ENCODE data around the gene SERPINA6.

The SERPINA6 gene

DNA sequence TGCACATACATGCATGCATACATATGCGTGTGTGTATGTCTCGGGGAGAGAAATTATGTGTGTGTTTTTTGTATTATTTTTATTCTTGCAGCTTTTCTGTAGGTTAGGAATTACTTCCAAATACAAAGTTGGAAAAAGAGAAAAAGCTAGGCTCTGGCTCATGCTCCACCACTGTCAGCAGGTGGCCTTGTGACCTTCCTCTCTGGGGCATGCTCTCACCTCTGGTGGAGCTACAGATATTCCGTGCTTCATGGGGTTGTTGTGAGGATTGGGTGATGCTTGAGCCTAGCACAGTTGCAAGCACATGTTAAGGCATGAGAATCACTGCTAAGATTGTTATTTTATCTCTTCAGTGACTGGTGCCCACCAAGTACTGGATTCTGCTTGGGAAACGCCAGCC is 6.7 kb upstream of the SERPINA6 start:
- Histone ChIP-seq H3K9ac (ENCODE audit: low read depth in 1 of 2, low read length in 2 of 2) (no peak overlapping the region), H3K4me1 (ENCODE audit: control insufficient read depth in 2 of 2, insufficient read depth in 2 of 2, low read length in 2 of 2) (no peaks in the 10 kb centered on the region), H3K4me3 (ENCODE audit: low read length in 2 of 2) (no peak overlapping the region), H3K9me3 (ENCODE audit: control insufficient read depth in 2 of 2, low read length in 2 of 2) (no peaks in the 10 kb centered on the region), H3K27ac (ENCODE audit: low read depth in 2 of 2, low read length in 2 of 2) (no peak overlapping the region), H3K36me3 (ENCODE audit: control insufficient read depth in 2 of 2, insufficient read depth in 2 of 2, low read length in 2 of 2) (no peaks in the 10 kb centered on the region), H3K27me3 (ENCODE audit: control insufficient read depth in 2 of 2, insufficient read depth in 2 of 2, low read length in 2 of 2) (no peaks in the 10 kb centered on the region)

DNA sequence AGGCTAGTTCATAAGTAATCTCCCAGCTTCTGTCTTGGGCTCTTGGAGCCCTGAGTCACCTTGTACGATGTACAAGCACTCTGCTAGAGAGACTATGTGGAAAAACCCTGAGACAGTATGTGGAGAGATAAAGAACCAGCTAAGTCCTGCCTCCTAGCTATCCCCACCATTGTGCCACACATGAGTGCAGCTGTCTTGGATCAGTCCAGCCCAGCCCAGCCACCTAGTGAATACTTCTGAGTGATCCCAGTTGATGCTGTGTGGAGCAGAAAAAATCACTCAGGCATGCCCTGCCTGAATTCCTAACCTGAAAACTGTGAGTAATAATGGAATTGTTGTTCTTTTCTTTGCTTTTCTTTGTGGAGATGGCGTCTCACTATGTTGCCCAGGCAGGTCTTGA is 5.1 kb upstream of the SERPINA6 start:
- no peaks in the 10 kb centered on the region for H3K9me3 ChIP-seq (ENCODE audit: control insufficient read depth in 2 of 2, low read length in 2 of 2)
- no peak overlapping the region for H3K9ac ChIP-seq (ENCODE audit: low read depth in 1 of 2, low read length in 2 of 2)
- peaks cover 0 to 2% of the 10 kb centered on the region in 2 donors for H3K4me1 ChIP-seq (ENCODE audit: control insufficient read depth in 2 of 2, insufficient read depth in 2 of 2, low read length in 2 of 2)
- no peak overlapping the region for H3K4me3 ChIP-seq (ENCODE audit: low read length in 2 of 2)
- H3K36me3 ChIP-seq (ENCODE audit: control insufficient read depth in 2 of 2, insufficient read depth in 2 of 2, low read length in 2 of 2), result no peaks in the 10 kb centered on the region
- no peak overlapping the region for H3K27ac ChIP-seq (ENCODE audit: low read depth in 2 of 2, low read length in 2 of 2)
- no peaks in the 10 kb centered on the region for H3K27me3 ChIP-seq (ENCODE audit: control insufficient read depth in 2 of 2, insufficient read depth in 2 of 2, low read length in 2 of 2)

GRCh38 chr14:94321421-94322271 is 1.5 kb downstream of the SERPINA6 start:
- no peaks in the 10 kb centered on the region for H3K27me3 ChIP-seq (ENCODE audit: control insufficient read depth in 2 of 2, insufficient read depth in 2 of 2, low read length in 2 of 2)
- H3K4me1 ChIP-seq (ENCODE audit: control insufficient read depth in 2 of 2, insufficient read depth in 2 of 2, low read length in 2 of 2), result peaks cover 2 to 31% of the 10 kb centered on the region in 2 donors
- no peaks in the 10 kb centered on the region for H3K9me3 ChIP-seq (ENCODE audit: control insufficient read depth in 2 of 2, low read length in 2 of 2)
- no peak overlapping the region for H3K4me3 ChIP-seq (ENCODE audit: low read length in 2 of 2)
- peak overlapping the region; percentile 86 to 94 for H3K27ac ChIP-seq (ENCODE audit: low read depth in 2 of 2, low read length in 2 of 2)
- H3K9ac ChIP-seq (ENCODE audit: low read depth in 1 of 2, low read length in 2 of 2), result peak overlapping the region in 1 of 2 donors; percentile 64
- no peaks in the 10 kb centered on the region for H3K36me3 ChIP-seq (ENCODE audit: control insufficient read depth in 2 of 2, insufficient read depth in 2 of 2, low read length in 2 of 2)

DNA sequence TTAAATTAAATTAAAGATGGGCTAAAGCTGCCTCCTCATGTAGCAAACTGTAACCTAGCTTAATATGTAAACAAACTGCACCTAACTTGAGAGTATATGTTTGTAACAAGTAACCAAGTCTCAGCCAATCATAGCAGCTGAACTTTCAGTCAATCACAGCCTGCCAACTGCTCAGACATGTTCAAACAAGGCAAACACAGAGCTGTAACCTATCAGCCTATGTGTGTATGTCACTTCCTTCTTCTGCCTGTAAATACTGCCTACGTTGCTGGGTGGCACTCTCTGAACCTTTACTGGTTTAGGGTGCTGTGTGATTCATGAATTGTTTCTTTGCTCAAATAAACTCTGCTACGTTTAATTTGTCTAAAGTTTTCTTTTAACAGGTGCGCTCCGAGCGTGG is 2.9 kb downstream of the SERPINA6 start:
- H3K9me3 ChIP-seq (ENCODE audit: control insufficient read depth in 2 of 2, low read length in 2 of 2), result no peaks in the 10 kb centered on the region
- no peaks in the 10 kb centered on the region for H3K36me3 ChIP-seq (ENCODE audit: control insufficient read depth in 2 of 2, insufficient read depth in 2 of 2, low read length in 2 of 2)
- H3K4me1 ChIP-seq (ENCODE audit: control insufficient read depth in 2 of 2, insufficient read depth in 2 of 2, low read length in 2 of 2), result peaks cover 2 to 32% of the 10 kb centered on the region in 2 donors
- H3K27ac ChIP-seq (ENCODE audit: low read depth in 2 of 2, low read length in 2 of 2), result peak overlapping the region; percentile 86 to 94
- peak overlapping the region; percentile 26 to 49 for H3K4me3 ChIP-seq (ENCODE audit: low read length in 2 of 2)
- no peaks in the 10 kb centered on the region for H3K27me3 ChIP-seq (ENCODE audit: control insufficient read depth in 2 of 2, insufficient read depth in 2 of 2, low read length in 2 of 2)
- peak overlapping the region; percentile 63 to 64 for H3K9ac ChIP-seq (ENCODE audit: low read depth in 1 of 2, low read length in 2 of 2)

- no peaks in the 10 kb centered on the region for H3K9me3 ChIP-seq (ENCODE audit: control insufficient read depth in 2 of 2, low read length in 2 of 2)
Observed at GRCh38 chr14:94317259-94317658, 5.9 kb downstream of the SERPINA6 start.

GRCh38 chr14:94316692-94317091 is 6.4 kb downstream of the SERPINA6 start:
- Histone ChIP-seq H3K9me3 (ENCODE audit: control insufficient read depth in 2 of 2, low read length in 2 of 2) (no peaks in the 10 kb centered on the region), H3K9ac (ENCODE audit: low read depth in 1 of 2, low read length in 2 of 2) (no peak overlapping the region), H3K4me3 (ENCODE audit: low read length in 2 of 2) (no peak overlapping the region), H3K4me1 (ENCODE audit: control insufficient read depth in 2 of 2, insufficient read depth in 2 of 2, low read length in 2 of 2) (peaks cover 2 to 24% of the 10 kb centered on the region in 2 donors), H3K27me3 (ENCODE audit: control insufficient read depth in 2 of 2, insufficient read depth in 2 of 2, low read length in 2 of 2) (no peaks in the 10 kb centered on the region), H3K27ac (ENCODE audit: low read depth in 2 of 2, low read length in 2 of 2) (peak overlapping the region; percentile 71 to 84), H3K36me3 (ENCODE audit: control insufficient read depth in 2 of 2, insufficient read depth in 2 of 2, low read length in 2 of 2) (no peaks in the 10 kb centered on the region)

More at GRCh38 chr14:94317259-94317658, 5.9 kb downstream of the SERPINA6 start:
- Histone ChIP-seq H3K9ac (ENCODE audit: low read depth in 1 of 2, low read length in 2 of 2) (peak overlapping the region; percentile 47), H3K4me1 (ENCODE audit: control insufficient read depth in 2 of 2, insufficient read depth in 2 of 2, low read length in 2 of 2) (peaks cover 2 to 24% of the 10 kb centered on the region in 2 donors), H3K27ac (ENCODE audit: low read depth in 2 of 2, low read length in 2 of 2) (peak overlapping the region; percentile 71 to 84), H3K4me3 (ENCODE audit: low read length in 2 of 2) (no peak overlapping the region), H3K36me3 (ENCODE audit: control insufficient read depth in 2 of 2, insufficient read depth in 2 of 2, low read length in 2 of 2) (no peaks in the 10 kb centered on the region), H3K27me3 (ENCODE audit: control insufficient read depth in 2 of 2, insufficient read depth in 2 of 2, low read length in 2 of 2) (no peaks in the 10 kb centered on the region)

DNA sequence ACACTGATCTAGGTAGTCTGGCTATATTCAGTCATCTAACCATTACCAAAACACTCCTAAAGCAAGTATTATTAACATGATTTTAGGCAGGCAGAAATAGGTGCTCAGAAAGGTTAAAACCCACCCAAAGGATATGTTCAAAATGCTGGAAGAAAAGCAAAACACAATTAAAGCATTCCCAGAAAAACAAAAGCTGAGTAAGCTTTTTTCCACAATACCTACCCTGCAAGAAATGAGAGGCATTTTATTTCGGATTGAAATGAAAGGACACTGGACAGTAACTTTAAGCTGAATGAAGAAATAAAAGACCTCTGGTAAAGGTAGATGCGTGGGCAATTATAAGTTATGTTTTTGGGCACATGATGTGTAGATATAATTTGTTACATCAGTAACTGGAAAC is 8.2 kb downstream of the SERPINA6 start:
- H3K9me3 ChIP-seq (ENCODE audit: control insufficient read depth in 2 of 2, low read length in 2 of 2), result no peaks in the 10 kb centered on the region
- no peaks in the 10 kb centered on the region for H3K36me3 ChIP-seq (ENCODE audit: control insufficient read depth in 2 of 2, insufficient read depth in 2 of 2, low read length in 2 of 2)
- H3K4me3 ChIP-seq (ENCODE audit: low read length in 2 of 2), result no peak overlapping the region
- H3K9ac ChIP-seq (ENCODE audit: low read depth in 1 of 2, low read length in 2 of 2), result no peak overlapping the region
- H3K4me1 ChIP-seq (ENCODE audit: control insufficient read depth in 2 of 2, insufficient read depth in 2 of 2, low read length in 2 of 2), result peaks cover 0 to 10% of the 10 kb centered on the region in 2 donors
- H3K27me3 ChIP-seq (ENCODE audit: control insufficient read depth in 2 of 2, insufficient read depth in 2 of 2, low read length in 2 of 2), result no peaks in the 10 kb centered on the region
- no peak overlapping the region for H3K27ac ChIP-seq (ENCODE audit: low read depth in 2 of 2, low read length in 2 of 2)

DNA sequence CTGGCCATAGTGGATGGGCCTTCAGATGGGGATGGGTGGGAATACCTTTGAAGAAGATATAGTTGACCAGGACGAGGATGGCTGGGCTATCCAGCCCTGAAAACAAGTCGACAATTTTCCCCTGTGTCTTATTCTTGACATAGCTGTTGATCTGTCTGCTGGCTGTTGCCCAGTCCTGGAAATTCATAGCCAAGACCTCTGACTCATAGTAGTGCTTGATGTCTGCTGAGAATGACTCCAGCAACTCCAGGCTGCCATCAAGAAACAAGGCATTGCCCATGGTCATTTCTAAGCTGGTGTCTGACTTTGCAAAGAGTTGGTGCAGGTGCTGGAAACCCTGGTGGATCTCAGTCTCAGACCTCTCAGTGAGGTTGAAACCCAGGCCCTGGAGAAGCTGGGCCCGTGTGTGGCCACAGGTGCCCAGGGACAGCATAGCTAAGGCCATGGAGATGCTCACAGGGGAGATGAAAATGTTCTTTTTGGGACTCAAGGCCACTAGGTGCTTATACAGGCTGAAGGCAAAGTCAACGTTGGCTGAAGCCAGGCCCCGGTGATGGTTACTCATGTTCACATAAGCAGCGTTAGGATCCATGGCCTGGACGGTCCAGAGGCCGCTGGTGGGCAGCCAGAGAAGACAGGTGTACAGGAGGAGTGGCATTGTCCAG is 9.0 kb downstream of the SERPINA6 start:
- Histone ChIP-seq H3K27ac (ENCODE audit: low read depth in 2 of 2, low read length in 2 of 2) (no peak overlapping the region), H3K27me3 (ENCODE audit: control insufficient read depth in 2 of 2, insufficient read depth in 2 of 2, low read length in 2 of 2) (no peaks in the 10 kb centered on the region), H3K9me3 (ENCODE audit: control insufficient read depth in 2 of 2, low read length in 2 of 2) (no peaks in the 10 kb centered on the region), H3K4me3 (ENCODE audit: low read length in 2 of 2) (no peak overlapping the region), H3K9ac (ENCODE audit: low read depth in 1 of 2, low read length in 2 of 2) (no peak overlapping the region), H3K4me1 (ENCODE audit: control insufficient read depth in 2 of 2, insufficient read depth in 2 of 2, low read length in 2 of 2) (peaks cover 0 to 9% of the 10 kb centered on the region in 2 donors), H3K36me3 (ENCODE audit: control insufficient read depth in 2 of 2, insufficient read depth in 2 of 2, low read length in 2 of 2) (no peaks in the 10 kb centered on the region)

DNA sequence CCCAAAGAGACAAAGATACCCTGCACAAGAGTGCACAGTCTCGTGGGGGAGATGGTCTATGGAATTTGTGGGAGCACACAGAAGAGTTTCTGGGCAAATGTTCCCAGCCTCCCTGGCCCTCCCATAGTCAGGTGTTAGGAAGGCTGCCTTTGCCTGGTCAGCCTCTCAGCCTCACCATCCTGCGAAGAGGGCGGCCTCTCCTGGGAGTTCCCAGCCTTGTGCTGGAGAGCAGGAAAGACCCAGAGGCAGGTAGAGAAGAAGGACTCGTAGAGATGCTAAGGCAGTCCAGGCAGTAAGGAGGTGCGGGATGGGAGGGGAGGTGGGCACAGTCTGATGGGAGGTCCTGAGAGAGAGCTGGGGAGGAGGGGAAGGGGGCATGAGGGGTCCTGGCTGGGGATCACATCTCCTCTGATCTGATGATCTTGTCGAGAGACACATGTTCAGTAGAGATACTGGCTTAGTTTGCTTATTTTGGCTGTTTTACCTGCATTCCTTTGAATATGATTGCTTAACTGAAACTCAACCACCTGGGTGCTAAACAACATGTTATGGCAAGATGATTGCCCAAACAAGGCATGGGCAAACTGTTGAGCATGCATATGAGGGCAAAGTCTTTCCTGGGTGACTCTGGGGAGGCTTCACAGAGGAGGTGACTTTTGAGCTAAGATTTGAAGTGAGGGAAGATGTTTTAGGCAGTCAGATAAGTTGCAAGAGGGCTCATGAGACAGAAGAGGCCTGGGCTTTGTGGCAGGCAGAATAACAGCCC is 10.5 kb downstream of the SERPINA6 start:
- no peaks in the 10 kb centered on the region for H3K27me3 ChIP-seq (ENCODE audit: control insufficient read depth in 2 of 2, insufficient read depth in 2 of 2, low read length in 2 of 2)
- H3K4me3 ChIP-seq (ENCODE audit: low read length in 2 of 2), result no peak overlapping the region
- H3K9ac ChIP-seq (ENCODE audit: low read depth in 1 of 2, low read length in 2 of 2), result no peak overlapping the region
- no peak overlapping the region for H3K27ac ChIP-seq (ENCODE audit: low read depth in 2 of 2, low read length in 2 of 2)
- H3K36me3 ChIP-seq (ENCODE audit: control insufficient read depth in 2 of 2, insufficient read depth in 2 of 2, low read length in 2 of 2), result no peaks in the 10 kb centered on the region
- H3K9me3 ChIP-seq (ENCODE audit: control insufficient read depth in 2 of 2, low read length in 2 of 2), result peaks cover 0 to 5% of the 10 kb centered on the region in 2 donors
- H3K4me1 ChIP-seq (ENCODE audit: control insufficient read depth in 2 of 2, insufficient read depth in 2 of 2, low read length in 2 of 2), result peaks cover 0 to 8% of the 10 kb centered on the region in 2 donors

- H3K27ac ChIP-seq (ENCODE audit: low read depth in 2 of 2, low read length in 2 of 2), result no peak overlapping the region
- H3K36me3 ChIP-seq (ENCODE audit: control insufficient read depth in 2 of 2, insufficient read depth in 2 of 2, low read length in 2 of 2), result no peaks in the 10 kb centered on the region
- H3K9me3 ChIP-seq (ENCODE audit: control insufficient read depth in 2 of 2, low read length in 2 of 2), result peaks cover 0 to 5% of the 10 kb centered on the region in 2 donors
- no peaks in the 10 kb centered on the region for H3K27me3 ChIP-seq (ENCODE audit: control insufficient read depth in 2 of 2, insufficient read depth in 2 of 2, low read length in 2 of 2)
- H3K9ac ChIP-seq (ENCODE audit: low read depth in 1 of 2, low read length in 2 of 2), result no peak overlapping the region
- H3K4me1 ChIP-seq (ENCODE audit: control insufficient read depth in 2 of 2, insufficient read depth in 2 of 2, low read length in 2 of 2), result no peaks in the 10 kb centered on the region
- no peak overlapping the region for H3K4me3 ChIP-seq (ENCODE audit: low read length in 2 of 2)
Observed at GRCh38 chr14:94310248-94310647, 12.9 kb downstream of the SERPINA6 start.

All from mucosa of rectum (tissue), 2 donors.